Measurements from ENCODE around the gene ZNF664.

The ZNF664 gene

GRCh38 chr12:123979566-123979965 is 6.6 kb downstream of the ZNF664 start:
- ChIA-PET POLR2A (no interaction called here), CTCF (no interaction called here)
- no peak for DNase-seq (ENCODE audit: extremely low spot score)
- TF ChIP-seq SP1 (IDR thresholded peaks at IDR 0.05) (no peak), ELF4 (IDR thresholded peaks at IDR 0.05) (no peak), LEF1 (IDR thresholded peaks at IDR 0.05; ENCODE audit: borderline replicate concordance) (no peak), FOXM1 (IDR thresholded peaks at IDR 0.05; ENCODE audit: borderline replicate concordance) (no peak), NFRKB (IDR thresholded peaks at IDR 0.05) (no peak), L3MBTL2 (conservative IDR thresholded peaks at IDR 0.05) (no peak), CTBP1 (IDR thresholded peaks at IDR 0.05; ENCODE audit: borderline replicate concordance) (no peak), BHLHE40 (IDR thresholded peaks at IDR 0.05; ENCODE audit: borderline replicate concordance) (no peak), FOXK2 (IDR thresholded peaks at IDR 0.05) (no peak)

- DNase-seq (ENCODE audit: extremely low spot score) = no peak
- TF ChIP-seq SUZ12 (IDR thresholded peaks at IDR 0.05) = no peak
- no peak for TF ChIP-seq TARDBP (IDR thresholded peaks at IDR 0.05)
- no peak for TF ChIP-seq ELF4 (IDR thresholded peaks at IDR 0.05)
- no peak for TF ChIP-seq SP1 (IDR thresholded peaks at IDR 0.05)
- TF ChIP-seq CTBP1 (IDR thresholded peaks at IDR 0.05; ENCODE audit: borderline replicate concordance) = no peak
- no peak for TF ChIP-seq FOXM1 (IDR thresholded peaks at IDR 0.05; ENCODE audit: borderline replicate concordance)
- POLR2A ChIA-PET = no interaction called here
- CTCF ChIA-PET = no interaction called here
Observed at GRCh38 chr12:123982269-123982668, 9.3 kb downstream of the ZNF664 start.

- ChIA-PET CTCF (interaction anchor here (1.5 kb wide), 1 partner anchor 79 kb away, joined by 4 read pairs; no protein-coding TSS in a partner anchor), POLR2A (no interaction called here)
- peak; percentile 56 for DNase-seq (ENCODE audit: extremely low spot score)
- TF ChIP-seq SUZ12 (IDR thresholded peaks at IDR 0.05) = no peak
- no peak for TF ChIP-seq ZNF384 (IDR thresholded peaks at IDR 0.05)
- TF ChIP-seq SP1 (IDR thresholded peaks at IDR 0.05) = no peak
- no peak for TF ChIP-seq ELF4 (IDR thresholded peaks at IDR 0.05)
- TF ChIP-seq FOXK2 (IDR thresholded peaks at IDR 0.05) = no peak
- no peak for TF ChIP-seq LEF1 (IDR thresholded peaks at IDR 0.05; ENCODE audit: borderline replicate concordance)
- no peak for TF ChIP-seq HDGF (IDR thresholded peaks at IDR 0.05; ENCODE audit: borderline replicate concordance)
- no peak for TF ChIP-seq ARNT (IDR thresholded peaks at IDR 0.05)
- TF ChIP-seq NFRKB (IDR thresholded peaks at IDR 0.05) = no peak
Observed at GRCh38 chr12:123983822-123984485, 10.9 kb downstream of the ZNF664 start.

- TF ChIP-seq CTBP1 (IDR thresholded peaks at IDR 0.05; ENCODE audit: borderline replicate concordance) (no peak), ZNF384 (IDR thresholded peaks at IDR 0.05) (no peak), NFRKB (IDR thresholded peaks at IDR 0.05) (no peak), FOXK2 (IDR thresholded peaks at IDR 0.05) (no peak), PKNOX1 (IDR thresholded peaks at IDR 0.05) (no peak)
- no peak for DNase-seq (ENCODE audit: extremely low spot score)
- POLR2A ChIA-PET = no interaction called here
- CTCF ChIA-PET = interaction anchor here (1.0 kb wide), 1 partner anchor 80 kb away, joined by 3 read pairs; no protein-coding TSS in a partner anchor
Observed at GRCh38 chr12:123984903-123985302, 11.9 kb downstream of the ZNF664 start.

GRCh38 chr12:123986374-123986965 is 13.5 kb downstream of the ZNF664 start:
- CTCF ChIA-PET = interaction anchor here (1.2 to 1.3 kb wide), 2 partner anchors 18 to 82 kb away, joined by 3 to 4 read pairs; no protein-coding TSS in a partner anchor

GRCh38 chr12:123987022-123987421 is 14.0 kb downstream of the ZNF664 start:
- ChIA-PET POLR2A (interaction anchor here (1.5 kb wide), 1 partner anchor 180 kb away, joined by 3 read pairs; no protein-coding TSS in a partner anchor), CTCF (interaction anchor here (1.2 to 1.3 kb wide), 2 partner anchors 18 to 82 kb away, joined by 3 to 4 read pairs; no protein-coding TSS in a partner anchor)
- no peak for DNase-seq (ENCODE audit: extremely low spot score)
- TF ChIP-seq LEF1 (IDR thresholded peaks at IDR 0.05; ENCODE audit: borderline replicate concordance) (no peak), FOXM1 (IDR thresholded peaks at IDR 0.05; ENCODE audit: borderline replicate concordance) (no peak), PKNOX1 (IDR thresholded peaks at IDR 0.05) (no peak), TARDBP (IDR thresholded peaks at IDR 0.05) (no peak), ARNT (IDR thresholded peaks at IDR 0.05) (no peak)

More at GRCh38 chr12:123986374-123986965, 13.5 kb downstream of the ZNF664 start:
- TF ChIP-seq PKNOX1 (IDR thresholded peaks at IDR 0.05) = no peak
- TF ChIP-seq ELF4 (IDR thresholded peaks at IDR 0.05) = no peak
- TF ChIP-seq ARNT (IDR thresholded peaks at IDR 0.05) = no peak
- TF ChIP-seq HDGF (IDR thresholded peaks at IDR 0.05; ENCODE audit: borderline replicate concordance) = no peak
- no peak for TF ChIP-seq FOXM1 (IDR thresholded peaks at IDR 0.05; ENCODE audit: borderline replicate concordance)
- TF ChIP-seq SUZ12 (IDR thresholded peaks at IDR 0.05) = no peak
- TF ChIP-seq BHLHE40 (IDR thresholded peaks at IDR 0.05; ENCODE audit: borderline replicate concordance) = no peak
- no peak for TF ChIP-seq CTBP1 (IDR thresholded peaks at IDR 0.05; ENCODE audit: borderline replicate concordance)
- no peak for TF ChIP-seq TARDBP (IDR thresholded peaks at IDR 0.05)
- TF ChIP-seq SP1 (IDR thresholded peaks at IDR 0.05) = no peak
- TF ChIP-seq NFRKB (IDR thresholded peaks at IDR 0.05) = no peak
- TF ChIP-seq FOXA1 (IDR thresholded peaks at IDR 0.05) = no peak
- TF ChIP-seq FOXK2 (IDR thresholded peaks at IDR 0.05) = no peak
- TF ChIP-seq ZNF384 (IDR thresholded peaks at IDR 0.05) = no peak
- no peak for TF ChIP-seq LEF1 (IDR thresholded peaks at IDR 0.05; ENCODE audit: borderline replicate concordance)
- POLR2A ChIA-PET = interaction anchor here (1.5 kb wide), 1 partner anchor 179 kb away, joined by 3 read pairs; no protein-coding TSS in a partner anchor
- no peak for DNase-seq (ENCODE audit: extremely low spot score)

All from HEK293T (cell line).